ENCODE data around the gene SF3B2.
"Not testable (repeated sequence)": the region's sequence is repeated elsewhere in the genome, so short reads cannot be mapped to it uniquely, and the experiment has no call there.

The SF3B2 gene

GRCh38 chr11:66051766-66052663, at the start of gene SF3B2:
SF3B2 (plus strand) TSS chr11:66052364; CDS start chr11:66052385, 21 bp downstream.
- peak; percentile 94 for DNase-seq

- peak; percentile 70 for DNase-seq
Observed at GRCh38 chr11:66002648-66003225, 49.4 kb upstream of the SF3B2 start.

- no peak for DNase-seq
Observed at GRCh38 chr11:66003291-66003690, 48.9 kb upstream of the SF3B2 start.

GRCh38 chr11:66004186-66004585, 48.0 kb upstream of the SF3B2 start:
- DNase-seq, result no peak

- DNase-seq, result no peak
Observed at GRCh38 chr11:66006134-66006890, 45.9 kb upstream of the SF3B2 start.

- no peak for DNase-seq
Observed at GRCh38 chr11:66006891-66007176, 45.3 kb upstream of the SF3B2 start.

- no peak for DNase-seq
Observed at GRCh38 chr11:66007201-66007634, 44.9 kb upstream of the SF3B2 start.

GRCh38 chr11:66008095-66008467, 44.1 kb upstream of the SF3B2 start:
- no peak for DNase-seq

GRCh38 chr11:66008468-66009101, 43.6 kb upstream of the SF3B2 start:
- DNase-seq, result no peak

- not testable (repeated sequence) for DNase-seq
Observed at GRCh38 chr11:66010036-66010435, 42.1 kb upstream of the SF3B2 start.

GRCh38 chr11:66011239-66011784, 40.9 kb upstream of the SF3B2 start:
- DNase-seq, result no peak

- DNase-seq, result no peak
Observed at GRCh38 chr11:66011785-66012303, 40.3 kb upstream of the SF3B2 start, which contains the start of gene CST6. CST6 (plus strand) TSS chr11:66012008; CDS start chr11:66012045, 37 bp downstream.

- DNase-seq, result no peak
Observed at GRCh38 chr11:66012371-66012945, 39.7 kb upstream of the SF3B2 start.

GRCh38 chr11:66012946-66013761, 39.0 kb upstream of the SF3B2 start:
- no peak for DNase-seq

- no peak for DNase-seq
Observed at GRCh38 chr11:66013762-66014100, 38.4 kb upstream of the SF3B2 start.

- DNase-seq, result no peak
Observed at GRCh38 chr11:66014804-66015453, 37.2 kb upstream of the SF3B2 start.

GRCh38 chr11:66015454-66015881, 36.7 kb upstream of the SF3B2 start:
- no peak for DNase-seq

- DNase-seq, result no peak
Observed at GRCh38 chr11:66015936-66016792, 36.0 kb upstream of the SF3B2 start.

GRCh38 chr11:66016793-66017177, 35.4 kb upstream of the SF3B2 start:
- DNase-seq, result no peak

GRCh38 chr11:66017321-66017720, 34.8 kb upstream of the SF3B2 start:
- no peak for DNase-seq
